DOHH2 (cell line): ENCODE measurements around the gene SHISA8.
"Not testable (repeated sequence)": the region's sequence is repeated elsewhere in the genome, so short reads cannot be mapped to it uniquely, and the experiment has no call there.

Source experiments
- H3F3A ChIP-seq: fragments of 200-600 bp; sonication (generic), shearing (Covaris generic); 2 replicates; pipeline ENCODE4 v1.6.0; 2016; ENCODE audit warnings: antibody characterized with exemption, mild to moderate bottlenecking; ENCODE audit not compliant: control insufficient read depth, insufficient read depth
- H3K27ac ChIP-seq: fragments of 200-600 bp; sonication (generic); 2 replicates; pipeline ENCODE4 v1.5.1; 2014; ENCODE audit warnings: low read depth, mild to moderate bottlenecking, low read length, moderate library complexity
- H3K27me3 ChIP-seq: fragments of 200-600 bp; sonication (generic); 2 replicates; pipeline ENCODE4 v1.6.1; 2014; ENCODE audit warnings: mild to moderate bottlenecking, low read length, mixed read lengths; ENCODE audit not compliant: control insufficient read depth
- H3K36me3 ChIP-seq: fragments of 200-600 bp; sonication (generic); 2 replicates; pipeline ENCODE4 v1.6.1; 2014; ENCODE audit warnings: mild to moderate bottlenecking, low read length, moderate library complexity, mixed read lengths; ENCODE audit not compliant: control insufficient read depth
- H3K4me1 ChIP-seq: fragments of 200-600 bp; sonication (generic); 2 replicates; pipeline ENCODE4 v1.6.1; 2014; ENCODE audit warnings: mild to moderate bottlenecking, low read length, mixed read lengths; ENCODE audit not compliant: control insufficient read depth
- H3K4me2 ChIP-seq: fragments of 200-600 bp; sonication (generic); 2 replicates; pipeline ENCODE4 v1.6.0; 2014; ENCODE audit warnings: mild to moderate bottlenecking, low read length, moderate library complexity
- H3K4me3 ChIP-seq: fragments of 200-600 bp; sonication (generic); 2 replicates; pipeline ENCODE4 v1.5.1; 2014; ENCODE audit warnings: mild to moderate bottlenecking, low read length, mixed read lengths
- H3K79me2 ChIP-seq: fragments of 200-600 bp; sonication (generic); 2 replicates; pipeline ENCODE4 v1.6.1; 2014; ENCODE audit warnings: mild to moderate bottlenecking, low read length, mixed read lengths; ENCODE audit not compliant: control insufficient read depth
- H3K9me2 ChIP-seq: fragments of 200-600 bp; sonication (generic); replicated peaks from 2 replicates; pipeline ENCODE4 v1.6.1; 2014; ENCODE audit warnings: mild to moderate bottlenecking, low read length, mixed read lengths; ENCODE audit not compliant: control insufficient read depth
- H3K9me3 ChIP-seq: fragments of 200-600 bp; sonication (generic); 2 replicates; pipeline ENCODE4 v1.6.1; 2014; ENCODE audit warnings: antibody characterized with exemption, low read length, mixed read lengths; ENCODE audit not compliant: control insufficient read depth, insufficient read depth
- H4K20me1 ChIP-seq: fragments of 200-600 bp; sonication (generic); 2 replicates; pipeline ENCODE4 v1.6.0; 2014; ENCODE audit warnings: low read depth, mild to moderate bottlenecking, antibody characterized with exemption, low read length, moderate library complexity; ENCODE audit not compliant: control insufficient read depth, insufficient read depth
- CTCF ChIP-seq: fragments of 200-600 bp; sonication (generic); IDR thresholded peaks from one replicate; pipeline ENCODE4 v1.5.1; 2014; ENCODE audit warnings: antibody characterized with exemption, mild to moderate bottlenecking, low read depth, low read length; ENCODE audit not compliant: poor library complexity, severe bottlenecking
- EZH2phosphoT487 ChIP-seq: fragments of 200-600 bp; sonication (generic); IDR thresholded peaks from 2 replicates; pipeline ENCODE4 v1.6.1; 2017; ENCODE audit warnings: borderline replicate concordance, mild to moderate bottlenecking, antibody characterized with exemption, low read length, moderate library complexity, mixed read lengths

SHISA8 gene

GRCh38 chr22:41949297-41949965 lies 34.6 kb upstream of the SHISA8 start:
- TF ChIP-seq EZH2phosphoT487: no peak
- no peak for TF ChIP-seq CTCF
- peak overlapping the region; percentile 81 for H3K4me3 ChIP-seq
- no peaks in the 10 kb centered on the region for H3K9me3 ChIP-seq
- peaks cover 4% of the 10 kb centered on the region; the same call in 1 of the 2 replicates for H4K20me1 ChIP-seq
- no peaks in the 10 kb centered on the region for H3K27me3 ChIP-seq
- H3K36me3 ChIP-seq: peaks cover 21% of the 10 kb centered on the region
- peak overlapping the region; percentile 75 for H3K4me2 ChIP-seq
- peaks cover 82% of the 10 kb centered on the region for H3K4me1 ChIP-seq
- peak overlapping the region; percentile 87 for H3K27ac ChIP-seq
- no peaks in the 10 kb centered on the region for H3K9me2 ChIP-seq
- H3K79me2 ChIP-seq: peaks cover 69% of the 10 kb centered on the region
- peaks cover 30% of the 10 kb centered on the region for H3F3A ChIP-seq

GRCh38 chr22:41948928-41949296 lies 34.0 kb upstream of the SHISA8 start:
- peak overlapping the region; percentile 87 for H3K27ac ChIP-seq

GRCh38 chr22:41948142-41948541 lies 33.3 kb upstream of the SHISA8 start:
- Histone ChIP-seq H3K27ac (peak overlapping the region; percentile 87), H3K4me1 (peaks cover 82% of the 10 kb centered on the region), H3K9me2 (no peaks in the 10 kb centered on the region), H3K79me2 (peaks cover 82% of the 10 kb centered on the region), H3K4me2 (peak overlapping the region; percentile 75), H4K20me1 (peaks cover 4% of the 10 kb centered on the region; the same call in 1 of the 2 replicates), H3K4me3 (peak overlapping the region; percentile 81), H3F3A (peaks cover 39% of the 10 kb centered on the region), H3K27me3 (no peaks in the 10 kb centered on the region), H3K9me3 (no peaks in the 10 kb centered on the region), H3K36me3 (peaks cover 34% of the 10 kb centered on the region)
- TF ChIP-seq CTCF: no peak
- no peak for TF ChIP-seq EZH2phosphoT487

More at GRCh38 chr22:41948928-41949296, 34.0 kb upstream of the SHISA8 start:
- Histone ChIP-seq H3K79me2 (peaks cover 74% of the 10 kb centered on the region), H3K4me3 (peak overlapping the region; percentile 81), H3K36me3 (peaks cover 26% of the 10 kb centered on the region), H3K4me2 (peak overlapping the region; percentile 75), H3K4me1 (peaks cover 82% of the 10 kb centered on the region), H3F3A (peaks cover 34% of the 10 kb centered on the region)
- H3K9me3 ChIP-seq, H3K27me3 ChIP-seq, H4K20me1 ChIP-seq, H3K9me2 ChIP-seq: not testable (repeated sequence)

GRCh38 chr22:41947424-41948080 lies 32.7 kb upstream of the SHISA8 start:
- H3K27me3 ChIP-seq: no peaks in the 10 kb centered on the region
- peaks cover 38% of the 10 kb centered on the region for H3F3A ChIP-seq
- H3K4me3 ChIP-seq: peak overlapping the region; percentile 81
- H3K9me2 ChIP-seq: no peaks in the 10 kb centered on the region
- H4K20me1 ChIP-seq: peaks cover 4% of the 10 kb centered on the region; the same call in 1 of the 2 replicates
- no peaks in the 10 kb centered on the region for H3K9me3 ChIP-seq
- peaks cover 81% of the 10 kb centered on the region for H3K4me1 ChIP-seq
- peak overlapping the region; percentile 87 for H3K27ac ChIP-seq
- peaks cover 86% of the 10 kb centered on the region for H3K79me2 ChIP-seq
- TF ChIP-seq EZH2phosphoT487 (no peak), CTCF (no peak)
- peak overlapping the region; percentile 75 for H3K4me2 ChIP-seq
- peaks cover 38% of the 10 kb centered on the region for H3K36me3 ChIP-seq
